HG03558 (cell line): ENCODE results near the gene MATN1.
"Not testable (repeated sequence)": the region's sequence is repeated elsewhere in the genome, so short reads cannot be mapped to it uniquely, and the experiment has no call there.

Source experiments
- ATAC-seq: cut with Tn5 transposase; IDR thresholded peaks from one replicate; pipeline ENCODE4 v1.9.1; 2021; ENCODE audit warnings: moderate number of reproducible peaks; ENCODE audit not compliant: unreplicated experiment; ENCODE audit errors: extremely low read depth

MATN1 gene

DNA sequence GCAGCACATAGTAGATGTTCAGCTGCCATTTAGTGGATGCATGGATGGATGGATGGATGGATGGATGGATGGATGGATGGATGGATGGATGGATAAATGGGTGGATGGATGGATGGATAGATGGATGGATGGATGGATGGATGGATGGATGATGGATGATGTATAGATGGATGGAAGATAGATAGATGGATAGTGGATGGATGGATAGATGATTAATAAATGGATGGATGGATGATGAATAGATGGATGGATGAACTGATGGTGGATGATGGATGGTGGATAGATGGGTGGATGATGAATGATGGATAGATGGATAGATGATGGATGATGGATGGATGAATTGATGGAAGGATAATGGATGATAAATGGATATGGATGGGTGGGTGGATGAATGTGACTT is 20.6 kb downstream of the MATN1 start:
- no peak for ATAC-seq

DNA sequence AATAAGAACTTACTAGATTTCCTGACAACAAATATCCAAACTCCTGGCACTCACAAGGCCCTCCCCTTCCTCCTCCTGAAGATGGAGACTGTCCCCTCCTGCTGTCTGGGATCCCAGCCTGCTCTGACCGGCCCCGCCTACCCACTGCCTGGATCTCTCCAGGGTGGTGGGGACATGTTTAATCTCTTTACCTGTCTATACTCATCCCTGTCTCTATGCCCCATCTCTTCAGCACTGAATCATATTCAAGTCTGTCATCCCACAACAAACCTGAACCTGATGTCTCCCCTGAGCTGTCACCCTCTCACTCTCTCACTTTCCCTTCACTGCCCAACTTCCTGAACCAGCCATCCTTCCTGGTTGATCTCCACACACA is 22.1 kb downstream of the MATN1 start:
- ATAC-seq: no peak

DNA sequence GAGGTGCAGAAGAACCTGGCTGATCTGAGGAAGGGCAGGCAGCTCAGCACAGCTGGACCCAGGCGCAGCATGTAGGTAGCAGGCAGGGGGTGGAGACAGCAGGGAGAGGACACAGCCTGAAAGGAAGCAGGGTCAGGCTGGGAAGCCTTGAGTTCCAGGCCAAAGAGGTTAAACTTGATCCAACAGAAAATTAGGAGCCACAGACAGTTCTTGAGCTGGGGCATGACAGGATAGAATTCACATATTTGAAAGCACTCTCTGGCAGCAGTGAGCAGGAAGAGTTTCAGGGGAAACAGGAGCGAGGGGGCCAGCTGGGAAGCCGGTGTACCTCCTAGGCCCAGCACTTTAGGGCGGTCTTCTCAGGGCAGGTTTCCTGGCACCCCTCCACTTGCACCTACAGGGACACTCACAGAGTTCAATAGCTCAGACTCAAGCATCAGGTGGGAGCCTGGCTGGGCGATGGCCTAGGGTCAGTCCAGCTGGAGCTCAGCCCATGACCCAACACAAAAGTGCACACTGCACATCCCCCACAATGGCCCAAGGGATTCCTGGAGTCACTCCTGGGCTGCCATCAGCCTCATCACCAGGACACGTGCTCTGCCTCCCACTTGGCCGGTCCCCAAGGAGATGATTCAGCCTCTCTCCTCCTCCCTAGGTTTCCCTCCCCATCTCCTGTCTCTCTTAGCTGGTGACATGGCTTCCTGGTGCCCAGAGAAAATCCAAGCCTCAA is 22.7 kb downstream of the MATN1 start:
- ATAC-seq: no peak

DNA sequence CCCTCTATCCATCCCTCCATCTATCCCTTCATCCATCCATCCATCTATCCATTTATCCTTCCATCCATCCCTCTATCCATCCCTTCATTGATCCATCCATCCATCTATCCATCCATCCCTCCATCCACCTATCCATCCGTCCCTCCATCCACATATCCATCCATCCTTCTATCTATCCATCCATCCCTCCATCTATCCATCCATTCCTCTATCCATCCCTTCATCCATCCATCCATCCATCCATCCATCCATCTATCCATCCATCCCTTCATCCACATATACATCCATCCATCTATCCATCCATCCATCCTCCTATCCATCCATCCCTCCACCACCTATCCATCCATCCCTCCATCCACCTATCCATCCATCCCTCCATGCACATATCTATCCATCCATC is 23.6 kb downstream of the MATN1 start:
- ATAC-seq: no peak

DNA sequence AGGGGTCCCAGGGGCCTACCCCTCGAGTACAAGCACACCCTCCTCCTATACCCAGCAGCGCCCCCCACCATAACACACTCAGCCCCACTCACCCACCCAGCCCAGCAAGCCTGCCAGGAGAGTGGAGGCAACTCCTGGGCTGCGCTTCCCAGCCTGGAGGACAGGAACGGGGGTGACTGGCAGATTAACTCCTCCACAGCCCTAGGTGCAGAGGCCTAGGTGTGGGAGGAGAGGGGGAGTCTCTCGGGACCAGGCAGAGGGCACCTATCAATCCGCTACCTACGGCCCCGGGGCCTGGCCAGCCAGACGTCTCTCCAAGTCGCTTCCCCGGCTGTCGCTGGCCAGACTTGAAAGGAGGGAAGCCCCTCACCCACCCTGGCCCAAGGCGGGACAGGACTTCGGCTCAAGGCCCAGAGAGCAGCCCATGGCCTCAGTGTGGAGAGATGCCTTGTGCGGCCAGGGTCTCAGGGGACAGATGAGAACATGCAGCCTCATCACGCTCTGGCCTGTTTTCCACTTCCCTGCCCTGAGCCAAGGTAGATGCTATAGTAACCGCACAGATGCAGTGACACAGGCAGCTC is 24.9 kb downstream of the MATN1 start:
- ATAC-seq: no peak

DNA sequence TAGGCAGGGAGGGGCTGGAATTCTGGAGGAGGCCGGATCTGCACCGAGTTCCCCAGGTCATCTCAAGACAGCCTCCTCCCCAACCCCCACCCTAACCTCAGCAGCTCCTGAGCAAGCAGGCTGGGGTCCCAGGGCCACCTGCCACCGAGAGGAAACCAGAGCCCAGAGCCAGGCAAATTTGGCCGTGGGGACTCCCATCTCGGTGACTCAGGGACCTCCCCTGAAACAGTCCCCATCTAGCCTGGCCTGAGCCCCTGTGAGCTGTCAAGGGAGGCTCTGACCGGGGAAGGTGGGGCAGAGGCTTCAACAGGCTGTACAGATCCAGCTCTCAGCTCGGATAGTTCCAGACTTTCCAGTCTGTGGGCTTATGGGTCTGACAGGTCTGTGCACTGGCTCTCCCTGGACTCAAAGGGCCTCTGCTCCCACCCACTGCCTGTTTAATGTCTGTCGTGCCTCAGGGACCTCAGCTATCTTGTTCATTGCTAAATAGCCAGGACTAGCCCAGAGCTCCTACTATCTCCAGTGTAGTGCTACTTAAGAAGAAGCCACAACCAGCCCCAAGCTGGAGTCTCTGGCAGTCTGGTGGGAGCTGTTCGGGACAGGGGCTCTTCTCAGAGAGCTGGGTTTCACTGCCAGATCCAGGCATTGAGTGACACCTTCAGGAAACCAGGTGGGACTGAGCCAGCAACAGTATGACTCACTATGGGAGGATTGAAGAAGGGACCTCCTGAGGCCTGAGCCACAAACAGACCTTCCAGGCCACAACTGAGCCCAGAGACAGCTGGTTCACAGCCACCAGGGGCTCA is 25.6 kb downstream of the MATN1 start:
- no peak for ATAC-seq

DNA sequence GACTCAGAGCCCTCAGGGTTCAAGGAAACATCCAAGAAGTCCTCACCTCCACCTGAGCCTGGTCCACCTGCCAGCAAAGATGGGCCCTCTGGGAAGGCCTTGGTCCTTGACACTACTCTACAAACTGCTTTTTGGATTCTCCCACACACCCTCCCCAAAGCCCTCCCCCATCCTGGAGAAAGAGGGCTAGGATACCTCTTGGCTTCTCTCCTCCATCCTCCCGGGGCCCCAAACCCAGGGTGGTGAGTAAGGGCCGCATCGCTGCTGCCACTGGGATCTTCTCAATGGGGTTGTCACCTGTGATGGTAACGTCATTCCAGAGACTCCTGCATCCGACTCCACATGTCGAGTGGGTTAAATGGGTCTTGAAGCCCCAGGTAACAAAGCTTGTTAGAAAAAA is 26.6 kb downstream of the MATN1 start:
- ATAC-seq: no peak

DNA sequence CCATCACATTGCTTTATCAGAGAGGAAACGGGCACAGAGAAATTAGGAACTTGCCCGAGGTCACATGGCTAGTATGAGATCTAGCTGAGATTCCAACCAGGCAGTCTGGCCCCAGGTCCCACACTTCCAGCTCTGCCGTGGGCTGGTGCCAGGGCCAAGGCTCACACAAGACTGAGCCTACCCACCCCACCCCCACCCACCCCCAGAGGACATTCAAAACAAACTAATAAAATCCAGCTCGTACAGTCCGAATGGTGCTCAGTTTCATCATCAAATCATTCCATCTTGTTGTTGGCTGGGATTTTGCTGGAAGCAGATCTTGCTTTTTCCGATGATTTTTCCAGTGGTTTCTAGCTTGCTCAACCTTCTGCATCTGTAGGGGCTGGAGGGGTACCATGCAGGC is 27.9 kb downstream of the MATN1 start:
- no peak for ATAC-seq

DNA sequence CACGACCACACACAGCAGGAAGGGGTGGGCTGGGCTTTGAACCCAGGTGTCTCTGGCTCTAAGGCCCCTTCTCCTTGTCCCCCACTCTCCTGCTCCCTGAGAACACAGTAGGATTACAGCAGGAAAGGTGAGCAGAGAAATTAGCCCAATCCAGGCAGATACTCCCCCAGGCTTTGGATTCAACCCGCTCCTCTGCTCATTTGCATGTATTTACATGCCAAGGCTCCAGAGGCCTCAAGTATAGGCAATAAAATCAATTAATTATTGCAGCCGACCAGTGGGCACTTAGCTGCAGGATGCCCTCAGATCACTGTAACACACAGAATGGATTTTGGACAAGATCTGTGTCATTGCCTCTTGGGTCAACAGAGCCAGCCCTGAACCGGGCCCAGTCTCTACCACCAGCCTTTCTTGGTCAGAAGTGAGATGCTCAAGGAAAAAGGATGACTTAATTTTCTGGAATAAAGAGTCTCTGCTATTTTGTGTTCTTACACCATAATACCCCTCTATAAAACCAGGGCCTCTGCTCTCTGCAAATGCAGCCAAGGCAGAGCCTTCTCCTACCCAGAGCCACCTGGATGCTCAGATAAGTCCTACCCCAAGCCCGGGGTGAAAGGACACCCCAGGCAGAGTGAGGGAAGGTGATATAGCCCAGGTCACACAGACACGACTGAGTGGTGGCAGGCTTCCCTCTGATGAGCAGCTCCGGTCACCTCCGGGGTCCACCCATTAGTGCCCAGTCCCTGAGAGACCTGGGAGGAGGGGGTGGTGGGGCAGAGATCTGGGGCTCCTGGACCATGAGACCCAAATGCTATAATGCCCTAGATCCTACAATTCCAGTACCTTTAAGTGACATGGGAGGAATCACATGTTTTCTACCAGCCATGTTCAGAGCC is 28.9 kb downstream of the MATN1 start:
- ATAC-seq: no peak

DNA sequence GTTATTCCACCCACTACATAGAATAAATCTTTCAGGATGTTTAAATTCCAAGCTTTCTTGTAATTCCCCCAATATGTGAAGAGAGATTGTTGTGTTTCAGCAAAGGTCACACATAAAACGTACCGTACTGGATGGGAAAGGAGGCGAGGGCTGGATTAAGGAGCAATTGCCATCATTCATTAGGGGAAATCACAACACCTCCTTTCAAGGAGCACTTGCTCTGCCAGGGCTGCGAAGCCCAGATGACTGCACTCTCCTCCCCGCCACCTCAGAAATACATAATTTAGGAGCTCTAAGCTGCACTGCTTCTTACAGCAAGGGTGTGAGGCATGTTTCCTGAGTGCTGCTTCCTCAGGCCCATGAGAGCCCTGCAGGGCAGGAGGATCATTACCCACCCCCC is 29.6 kb downstream of the MATN1 start:
- ATAC-seq: no peak

DNA sequence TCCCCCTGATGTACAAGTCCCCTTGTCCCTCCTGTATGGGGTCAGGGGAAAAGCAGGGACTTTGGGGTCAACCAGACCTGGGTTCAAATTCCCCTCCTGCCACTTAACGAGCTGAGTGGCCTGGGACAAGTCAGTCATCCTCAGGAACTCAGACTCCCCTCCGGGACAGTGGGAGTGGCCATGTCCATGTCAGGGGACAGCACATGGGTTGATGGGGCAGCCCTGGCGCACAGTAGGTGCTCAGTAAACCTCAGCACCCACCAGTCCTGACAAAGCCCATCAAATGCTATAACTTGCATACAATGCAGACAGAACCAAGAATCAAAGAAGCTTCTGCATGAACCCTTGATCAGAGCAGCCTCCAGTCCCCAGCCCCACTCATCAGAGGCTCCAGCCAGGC is 30.0 kb downstream of the MATN1 start:
- no peak for ATAC-seq

DNA sequence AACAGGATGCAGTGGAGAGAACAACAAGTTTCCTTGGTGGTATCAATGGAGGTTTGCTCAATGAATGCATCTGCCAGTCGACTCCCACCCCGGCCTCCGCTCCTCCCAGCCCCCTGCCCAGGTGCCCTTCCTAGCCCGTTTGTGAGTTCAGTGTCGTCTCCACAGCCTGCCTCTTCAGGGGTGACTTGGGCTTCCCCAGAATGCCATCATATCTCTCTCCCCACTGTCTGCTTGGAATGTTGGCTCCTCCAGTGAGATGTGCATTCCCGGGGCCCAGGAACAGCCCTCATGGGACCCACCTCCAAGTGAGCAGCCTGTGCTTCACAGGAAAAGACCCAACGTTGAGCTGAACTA is 30.5 kb downstream of the MATN1 start:
- ATAC-seq: no peak

DNA sequence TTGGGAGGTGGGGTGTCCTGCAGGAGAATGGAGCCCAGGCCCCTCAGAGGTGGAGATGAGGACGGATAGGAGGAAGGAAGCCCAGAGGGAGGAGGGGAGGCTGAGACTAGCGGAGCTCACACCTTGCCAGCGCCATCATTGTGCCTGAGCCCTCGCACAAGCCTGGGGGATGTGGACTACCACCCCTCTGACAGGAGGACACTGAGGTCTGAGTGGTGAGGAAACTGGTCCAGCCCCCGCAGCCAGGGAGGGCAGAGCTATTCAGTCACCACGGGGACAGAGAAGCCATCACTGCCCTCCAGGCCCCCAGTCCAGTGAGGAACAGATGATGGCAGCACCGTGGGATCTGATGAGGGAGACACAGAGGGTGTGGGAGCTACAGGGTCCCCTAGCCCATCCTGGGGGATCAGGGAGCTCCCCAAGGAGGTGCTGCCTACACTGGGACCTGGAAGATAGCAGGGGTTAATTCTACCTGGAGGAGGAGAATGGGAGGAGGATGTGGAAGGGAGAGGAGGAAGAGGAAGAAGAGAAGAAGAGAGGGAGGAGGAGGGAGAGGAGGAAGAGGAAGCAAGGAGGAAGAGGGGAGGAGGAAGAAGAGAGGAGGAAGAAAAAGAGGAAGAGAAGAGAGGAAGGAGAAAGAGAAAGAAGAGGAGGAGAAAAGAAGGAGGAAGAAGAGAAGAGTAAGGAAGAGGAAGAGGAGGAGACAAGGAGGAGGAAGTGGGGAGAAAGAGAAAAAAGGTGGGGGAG is 31.0 kb downstream of the MATN1 start:
- ATAC-seq: no peak

DNA sequence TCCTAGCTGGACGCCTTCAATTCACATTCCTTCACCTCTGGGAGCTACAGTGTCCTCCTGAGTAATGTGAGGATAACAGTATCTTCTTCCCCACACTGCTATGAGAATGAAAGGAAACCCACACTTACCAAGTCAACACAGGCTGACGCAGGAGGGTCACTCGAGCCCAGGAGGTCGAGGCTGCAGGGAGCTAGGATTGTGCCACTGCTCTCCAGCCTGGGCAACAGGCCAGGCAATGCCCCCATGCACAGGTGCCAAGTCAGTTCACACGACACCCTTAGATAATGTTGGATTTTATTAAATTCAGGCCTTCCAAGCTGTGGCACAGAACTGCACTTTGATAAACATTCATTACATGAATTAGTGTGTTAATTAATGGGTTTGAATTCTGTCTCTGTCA is 31.9 kb downstream of the MATN1 start:
- no peak for ATAC-seq

DNA sequence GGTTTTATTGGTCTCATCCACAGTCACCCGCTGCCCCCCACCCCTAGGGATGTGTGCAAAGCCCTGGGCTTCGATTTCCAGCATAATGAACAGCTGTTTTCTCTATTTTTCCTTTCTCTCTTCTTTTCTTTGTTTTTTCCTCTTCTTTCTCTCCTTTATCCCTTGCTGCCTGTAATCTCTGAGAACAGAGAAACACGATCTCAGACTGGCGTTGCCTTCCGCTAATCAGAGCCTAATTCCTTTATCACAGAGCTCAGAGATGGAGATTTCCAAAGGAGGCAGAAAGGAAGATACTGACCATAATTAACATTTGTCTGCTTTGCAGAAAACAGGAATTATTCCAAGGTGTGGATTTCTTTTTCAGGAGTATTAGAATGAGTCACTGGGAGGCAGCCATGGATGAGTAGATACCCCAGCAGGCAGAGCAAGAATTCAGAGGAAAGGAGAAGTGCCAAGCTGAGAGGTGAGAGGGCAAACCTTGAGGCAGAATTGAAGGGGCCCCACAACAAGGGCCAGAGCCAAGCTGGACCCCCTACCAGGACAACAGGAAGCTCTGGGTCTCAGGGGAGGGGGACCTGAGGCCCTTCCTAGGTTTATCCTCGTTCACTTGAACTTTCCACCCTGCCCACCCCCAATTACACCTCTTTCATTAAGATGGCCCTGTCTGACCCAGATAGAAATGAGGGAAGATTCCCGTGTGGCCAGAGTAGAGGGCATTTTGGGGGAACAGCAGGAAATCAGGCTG is 33.3 kb downstream of the MATN1 start:
- ATAC-seq: no peak

DNA sequence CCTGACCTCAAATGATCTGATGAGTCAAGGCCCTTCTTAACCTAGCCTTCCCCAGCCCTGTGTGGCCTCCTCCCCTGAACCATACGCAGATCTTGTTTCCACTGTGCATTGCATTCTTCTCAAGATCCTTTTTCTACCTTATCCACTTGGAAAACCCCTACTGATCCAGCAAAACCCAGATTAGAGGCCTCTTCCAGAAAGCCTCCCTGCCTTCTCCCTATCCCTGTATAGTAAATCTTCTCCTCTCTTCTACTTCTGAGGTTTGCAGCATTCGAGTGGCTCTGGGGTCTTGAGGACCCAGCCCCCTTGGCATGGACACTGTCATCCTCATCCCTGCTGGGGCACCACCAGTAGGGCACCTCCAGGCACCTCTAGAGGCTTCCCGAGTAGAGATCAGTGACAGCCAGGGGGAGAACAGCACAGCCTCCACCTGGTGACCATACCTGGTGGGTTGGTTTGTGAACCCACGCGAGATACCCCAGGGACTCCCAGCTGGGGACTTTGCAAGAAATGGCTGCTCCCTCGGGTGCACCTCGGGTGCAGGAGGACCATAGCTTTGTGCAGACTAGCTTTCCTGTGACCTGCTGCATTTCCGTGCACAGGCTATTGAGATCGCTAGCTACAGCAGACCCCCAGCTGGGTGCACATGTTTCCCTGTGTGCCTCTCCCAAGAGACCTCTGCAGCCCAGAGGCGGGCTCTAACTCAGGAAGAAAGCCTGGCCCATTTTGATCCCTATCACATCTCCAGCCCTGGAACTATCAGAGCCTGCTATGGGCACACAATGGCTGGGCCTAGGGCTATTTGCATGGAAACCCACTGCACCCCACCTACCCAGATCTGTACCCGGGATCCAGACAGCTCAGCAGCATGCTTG is 34.2 kb downstream of the MATN1 start:
- ATAC-seq: no peak

DNA sequence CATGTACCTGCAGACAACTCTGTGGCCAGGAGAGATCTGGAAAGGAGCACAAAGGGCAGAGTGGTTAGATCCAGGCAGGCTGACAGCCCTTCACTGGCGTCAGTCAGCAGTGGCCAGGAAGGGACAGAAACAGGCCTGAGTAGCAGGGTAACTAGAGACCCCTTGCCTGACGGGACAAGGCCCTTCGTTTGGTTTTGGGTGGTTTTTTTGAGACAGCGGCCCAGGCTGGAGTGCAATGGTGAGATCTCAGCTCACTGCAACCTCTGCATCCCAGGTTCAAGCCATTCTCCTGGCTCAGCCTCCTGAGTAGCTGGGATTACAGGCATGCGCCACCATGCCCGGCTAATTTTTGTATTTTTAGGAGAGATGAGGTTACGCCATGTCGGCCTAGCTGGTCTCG is 34.9 kb downstream of the MATN1 start:
- ATAC-seq: not testable (repeated sequence)

DNA sequence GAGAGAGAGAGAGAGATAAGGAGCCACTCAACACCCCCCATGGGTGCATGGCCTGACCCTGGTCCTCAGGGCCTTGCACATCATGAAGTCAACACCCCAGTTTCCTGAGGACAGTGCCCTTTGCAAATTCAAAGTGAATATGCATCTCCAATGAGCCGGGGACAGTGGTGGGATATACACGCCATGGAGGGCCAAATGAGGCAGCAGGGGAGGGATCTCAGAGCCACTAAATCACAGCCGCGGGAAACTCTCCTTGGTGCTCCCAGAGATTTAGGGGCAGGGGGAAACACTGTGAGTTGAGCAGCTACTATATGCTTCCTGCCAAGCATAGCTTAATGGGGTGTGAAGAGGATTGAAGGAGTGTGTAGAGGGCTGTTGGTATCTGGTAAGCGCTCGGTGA is 35.5 kb downstream of the MATN1 start:
- no peak for ATAC-seq
